Ovary (tissue), 9 donors: ENCODE measurements around the gene KRT8. TPM values are rescaled to one million over a fixed set of nuclear protein-coding genes. Genes with fewer than 3 reads are reported as not detected.

Source experiments
- DNase-seq, 5 donors: peaks; one replicate each; pipeline ENCODE4 v3.0.0-alpha.2; 2019 to 2020
- H3K27ac ChIP-seq, 2 donors: fragments of 200-600 bp; one replicate each; pipeline versions ENCODE4 v1.5.1 to v1.8.0; 2019 to 2022
- H3K27me3 ChIP-seq: fragments of 200-600 bp; one replicate; pipeline ENCODE4 v1.8.0; 2022
- H3K36me3 ChIP-seq: fragments of 200-600 bp; sonication (generic); one replicate; pipeline ENCODE4 v1.5.1; 2019
- H3K4me1 ChIP-seq: one replicate; pipeline ENCODE4 v1.8.1; 2013; ENCODE audit warnings: mild to moderate bottlenecking, moderate library complexity; ENCODE audit not compliant: insufficient read depth
- H3K4me3 ChIP-seq: fragments of 200-600 bp; sonication (generic); one replicate; pipeline ENCODE4 v1.5.1; 2017
- H3K9me3 ChIP-seq, 2 donors: fragments of 200-600 bp in 1 of 2; sonication (generic) in 1 of 2; one replicate each; pipeline versions ENCODE4 v1.5.1 to v1.8.1; 2013 to 2019; ENCODE audit warnings: mild to moderate bottlenecking in 1 of 2, moderate library complexity in 1 of 2
- CTCF ChIP-seq, 3 donors: fragments of 450-650 bp in 2 of 3; fragments of 200-600 bp in 1 of 3; IDR thresholded peaks; one replicate each; pipeline versions ENCODE4 v1.5.1 to v1.8.0; 2016 to 2022; ENCODE audit warnings: antibody characterized with exemption in 3 of 3, mild to moderate bottlenecking in 1 of 3
- EP300 ChIP-seq: sonication (generic); formaldehyde crosslinking; IDR thresholded peaks from one replicate; pipeline ENCODE4 v1.6.1; 2017; ENCODE audit warnings: antibody characterized with exemption
- POLR2A ChIP-seq: fragments of 450-650 bp; IDR thresholded peaks from one replicate; pipeline ENCODE4 v1.6.1; 2017; ENCODE audit warnings: antibody characterized with exemption, mild to moderate bottlenecking, moderate library complexity
- WGBS, 3 donors: extraction: QIAGEN DNeasy Blood & Tissue Kit in 1 of 3; methylation state at CpG; one replicate each; pipeline versions ENCODE4 v1.1.5 to v1.1.7; 2013 to 2017; 5-methylcytosine and 5-hydroxymethylcytosine counted together
- intact Hi-C, 4 donors: fragments of 100-400 bp; cut with DNase I; formaldehyde crosslinking; loops; one replicate each; pipeline versions ENCODE4 v1.11.0 to v1.15.1; 2022 to 2023
- polyA plus RNA-seq, 2 donors: library from polyadenylated mRNA; stranded (reverse); fragments of 200-250 nt in 1 of 2; fragments of 350-450 nt in 1 of 2; fragmentation: Illumina TruSeq in 1 of 2; extraction: RNeasy Lipid Tissue Mini Kit (QIAGEN cat#74804) in 1 of 2; gene quantifications; one replicate each; pipeline ENCODE4 v1.2.3, GENCODE V29; 2013 to 2014
- total RNA-seq, 7 donors: library from RNA; depleted of rRNA in 2 of 7; stranded (reverse); fragments of >200 nt in 2 of 7; fragmentation: NEBNext Ultra II Directional in 3 of 7; extraction: Animal tissue kit (Norgen Biotek cat#: 25700) in 3 of 7; gene quantifications; one replicate each; pipeline versions ENCODE4 v1.1.0 to v1.2.4, GENCODE V29; 2016 to 2023
- donor health status: DM: no; HTN: no; CAD: no; lungs with moderate emphysema.
- donor health status: DM: no; HTN: no; CAD: no.
- donor health status: Bipolar disorder and iron deficiency.
- donor health status: DM: yes; HTN: yes; CAD: no.
- donor health status: DM: no; HTN: no; CAD: no.
- donor health status: DM: yes; HTN: yes; CAD: no.

The KRT8 gene
- total and polyA plus RNA-seq, 9 donors, result 2.7 to 663 (median 43.7) TPM

DNA sequence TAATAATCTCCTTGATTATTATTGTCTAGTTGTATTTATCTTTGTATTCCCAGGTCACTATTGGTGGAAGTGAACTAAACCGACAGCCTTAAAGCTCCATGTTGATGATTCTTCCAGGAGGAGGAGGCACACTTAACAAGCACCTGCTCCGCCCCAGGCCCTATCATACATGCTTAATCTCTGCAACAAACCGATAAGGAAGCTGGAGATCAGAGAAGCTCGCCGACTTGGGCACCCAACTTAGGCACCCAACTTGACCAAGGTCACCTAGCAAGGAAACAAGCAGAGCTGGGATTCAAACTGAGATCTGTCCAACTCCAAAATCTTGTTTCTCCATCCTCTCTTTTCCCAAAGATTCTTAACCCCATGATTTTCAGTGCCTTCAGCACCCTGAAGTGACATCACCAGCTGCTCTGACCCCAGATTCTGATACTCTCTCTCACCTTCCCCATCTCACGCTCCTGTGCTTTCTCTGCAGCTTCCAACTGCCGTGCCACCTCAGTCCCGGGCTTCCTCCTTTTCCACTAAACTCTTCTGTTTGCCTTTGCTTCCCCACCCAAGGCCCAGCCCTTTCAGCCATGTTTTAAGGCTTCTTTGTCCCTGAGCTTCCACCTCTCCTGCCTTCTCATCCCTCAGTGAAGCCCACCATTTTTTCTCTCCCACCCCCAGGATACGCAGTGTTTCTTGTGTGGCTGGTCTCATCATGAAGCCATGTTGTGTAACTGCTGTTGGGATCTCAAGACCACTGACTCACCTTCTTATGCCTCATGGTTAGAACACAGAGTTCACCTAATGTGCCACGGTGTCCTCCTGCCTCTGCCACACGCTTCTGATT lies 37.4 kb upstream of the KRT8 start:
- H3K27me3 ChIP-seq, result no peaks in the 10 kb centered on the region
- TF ChIP-seq CTCF (IDR thresholded peaks at IDR 0.05) (no peak), POLR2A (no peak), EP300 (no peak)
- DNase-seq, result no peak
- no peaks in the 10 kb centered on the region for H3K4me1 ChIP-seq
- no peaks in the 10 kb centered on the region for H3K9me3 ChIP-seq
- no peak overlapping the region for H3K27ac ChIP-seq
- WGBS, 3 donors, result 85 to 91% (median 89%) methylated on average over 11 of the region's 11 CpGs
- H3K4me3 ChIP-seq, result no peak overlapping the region
- no peaks in the 10 kb centered on the region for H3K36me3 ChIP-seq
- intact Hi-C loops, result loop anchor here in 1 of 4 donors (5.0 kb wide), 1 partner anchor 160 kb away; no protein-coding TSS in a partner anchor

DNA sequence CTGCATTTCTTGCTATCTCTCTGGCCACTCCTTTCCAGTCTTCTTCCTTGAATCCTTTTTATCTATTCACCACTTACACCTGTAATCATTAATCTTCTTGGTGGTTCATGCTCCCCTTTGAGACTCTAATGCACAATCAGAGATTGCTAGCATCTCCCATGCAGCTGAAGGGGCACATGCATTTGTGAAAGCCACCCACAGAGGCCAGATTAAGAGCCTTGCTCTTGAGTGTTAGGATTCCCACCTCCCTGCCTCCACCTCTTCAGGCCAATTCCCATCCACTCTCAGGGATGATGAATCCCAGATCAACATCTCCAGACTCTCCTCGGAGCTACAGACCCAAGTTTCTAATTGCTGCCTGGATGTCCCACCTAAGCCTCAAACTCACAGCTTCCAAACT lies 24.7 kb upstream of the KRT8 start:
- Histone ChIP-seq H3K27me3 (no peaks in the 10 kb centered on the region), H3K4me3 (no peak overlapping the region), H3K9me3 (no peaks in the 10 kb centered on the region), H3K4me1 (no peaks in the 10 kb centered on the region), H3K36me3 (no peaks in the 10 kb centered on the region), H3K27ac (no peak overlapping the region)
- DNase-seq, result no peak
- intact Hi-C loops, result no loop called here
- WGBS, 3 donors, result 35 to 59% (median 50%) methylated on average over 1 of the region's 1 CpG
- TF ChIP-seq POLR2A (no peak), EP300 (no peak), CTCF (IDR thresholded peaks at IDR 0.05) (no peak)

- Histone ChIP-seq H3K27ac (no peak overlapping the region), H3K4me1 (no peaks in the 10 kb centered on the region)
- TF ChIP-seq POLR2A (no peak), EP300 (no peak), CTCF (IDR thresholded peaks at IDR 0.05) (no peak)
Observed at GRCh38 chr12:52927964-52928363, 23.1 kb upstream of the KRT8 start.

DNA sequence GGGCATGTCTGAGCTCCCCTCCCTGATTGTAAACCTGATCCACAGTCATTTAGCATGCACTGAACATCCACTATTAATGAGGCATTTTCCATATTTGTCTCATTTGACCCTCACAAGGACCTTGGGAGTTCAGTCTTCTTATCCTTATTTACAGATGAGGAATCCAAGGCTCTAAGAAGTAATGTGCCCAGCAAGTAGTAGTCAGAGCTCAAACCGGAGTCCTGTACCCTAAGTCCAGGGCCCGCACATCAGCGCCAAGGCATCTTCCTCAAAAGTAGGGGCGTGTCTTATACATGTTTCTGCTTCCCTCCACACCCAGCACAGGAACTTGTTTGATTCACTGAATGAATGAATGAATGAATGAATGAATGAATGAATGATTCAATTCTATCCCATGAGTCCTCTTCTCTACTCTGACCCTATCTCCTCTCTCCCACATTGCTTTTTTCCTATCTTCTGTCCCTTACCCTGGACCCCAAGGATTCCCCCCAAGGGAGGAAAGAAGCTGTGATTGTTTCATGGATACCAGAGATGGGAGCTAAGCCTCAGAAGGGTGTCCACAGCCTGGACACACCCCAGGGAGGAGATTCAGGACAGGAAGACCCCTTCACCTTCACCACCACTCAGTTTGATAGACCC lies 21.8 kb upstream of the KRT8 start:
- Histone ChIP-seq H3K4me1 (no peaks in the 10 kb centered on the region), H3K36me3 (no peaks in the 10 kb centered on the region), H3K27ac (no peak overlapping the region), H3K9me3 (no peaks in the 10 kb centered on the region), H3K4me3 (no peak overlapping the region), H3K27me3 (no peaks in the 10 kb centered on the region)
- no peak for DNase-seq
- TF ChIP-seq CTCF (IDR thresholded peaks at IDR 0.05) (no peak), POLR2A (no peak), EP300 (no peak)
- WGBS, 3 donors, result 73 to 85% (median 80%) methylated on average over 4 of the region's 4 CpGs
- intact Hi-C loops, result no loop called here

More at GRCh38 chr12:52927964-52928363, 23.1 kb upstream of the KRT8 start:
- intact Hi-C loops, result no loop called here
- DNase-seq, result no peak
- Histone ChIP-seq H3K4me3 (no peak overlapping the region), H3K36me3 (no peaks in the 10 kb centered on the region), H3K27me3 (no peaks in the 10 kb centered on the region), H3K9me3 (no peaks in the 10 kb centered on the region)
- 88 to 94% (median 90%) methylated on average over 4 of the region's 4 CpGs for WGBS, 3 donors
